Panc1 (cell line): Measurements from ENCODE around the gene PFN4. TPM values are rescaled to one million over a fixed set of nuclear protein-coding genes. Genes with fewer than 3 reads are reported as not detected.

Source experiments
- ATAC-seq: fragments of 200-7000 bp; cut with Tn5 transposase; 2 replicates; pipeline ENCODE4 v1.9.1; 2020; ENCODE audit warnings: mild to moderate bottlenecking, moderate library complexity
- BruUV-seq: library from RNA; stranded (reverse); fragments of 400-500 nt; replicated peaks from 2 replicates; lab custom pipeline; 2021; lab: Mats Ljungman, UMichigan
- CTCF ChIA-PET: fragments of 300-600 bp; sonication (Branson Sonifier 250); formaldehyde crosslinking; loops from one replicate; lab custom pipeline; 2022; ENCODE audit warnings: antibody characterized with exemption; lab: Charles Lee
- POLR2A ChIA-PET: fragments of 300-600 bp; sonication (Branson Sonifier 250); formaldehyde crosslinking; loops from one replicate; lab custom pipeline; 2022; ENCODE audit warnings: antibody characterized with exemption; lab: Charles Lee
- DNase-seq: peaks from one replicate; pipeline ENCODE4 v3.0.0-alpha.2; 2010; ENCODE audit warnings: low read depth, low spot score
- H3K27ac ChIP-seq: 2 replicates; pipeline ENCODE4 v1.5.1; 2011; ENCODE audit warnings: mild to moderate bottlenecking, low read length, inconsistent platforms
- H3K27me3 ChIP-seq: fragments of 200-500 bp; sonication (Bioruptor generic); 2 replicates; pipeline ENCODE4 v1.6.0; 2014; ENCODE audit warnings: low read length, inconsistent platforms; ENCODE audit not compliant: control insufficient read depth, insufficient read depth
- H3K36me3 ChIP-seq: fragments of 200-500 bp; sonication (Bioruptor generic); 2 replicates; pipeline ENCODE4 v1.5.1; 2014; ENCODE audit warnings: inconsistent platforms, mild to moderate bottlenecking, low read length, moderate library complexity; ENCODE audit not compliant: control insufficient read depth, insufficient read depth
- H3K4me1 ChIP-seq: 2 replicates; pipeline ENCODE4 v1.5.1; 2011; ENCODE audit warnings: inconsistent platforms, mild to moderate bottlenecking, low read length, moderate library complexity; ENCODE audit not compliant: control insufficient read depth, insufficient read depth
- H3K4me3 ChIP-seq, 2 experiments: 2 replicates each; pipeline ENCODE4 v1.5.1; 2011 to 2012; ENCODE audit warnings: low read depth in 2 of 2, low read length in 2 of 2, mild to moderate bottlenecking in 2 of 2, inconsistent platforms in 1 of 2, moderate library complexity in 1 of 2
- H3K9me3 ChIP-seq: fragments of 200-500 bp; sonication (Bioruptor generic); 2 replicates; pipeline ENCODE4 v1.5.1; 2014; ENCODE audit warnings: low read depth, mild to moderate bottlenecking, inconsistent platforms, low read length, moderate library complexity; ENCODE audit not compliant: control insufficient read depth, insufficient read depth
- CTCF ChIP-seq: fragments of 450-650 bp; IDR thresholded peaks from 2 replicates; pipeline ENCODE4 v1.5.1; 2017; ENCODE audit warnings: mild to moderate bottlenecking
- POLR2AphosphoS5 ChIP-seq: IDR thresholded peaks from 2 replicates; pipeline ENCODE4 v1.6.1; 2012; ENCODE audit warnings: mild to moderate bottlenecking, low read depth, low read length, moderate library complexity
- REST ChIP-seq, 2 experiments: IDR thresholded peaks; 2 replicates each; pipeline ENCODE4 v1.6.1; 2011 to 2012; ENCODE audit warnings: low read depth in 2 of 2, control low read depth in 1 of 2, low read length in 1 of 2, mild to moderate bottlenecking in 1 of 2, moderate library complexity in 1 of 2; ENCODE audit not compliant: insufficient read depth in 1 of 2
- SIN3A ChIP-seq: IDR thresholded peaks from 2 replicates; pipeline ENCODE4 v1.6.1; 2012; ENCODE audit warnings: low read depth, mild to moderate bottlenecking, low read length, moderate library complexity, borderline replicate concordance; ENCODE audit not compliant: insufficient read depth
- TCF7L2 ChIP-seq: IDR thresholded peaks from 2 replicates; pipeline ENCODE4 v1.6.1; 2011; ENCODE audit warnings: mild to moderate bottlenecking, low read depth, low read length, inconsistent platforms
- in situ Hi-C: cut with HindIII; loops from 2 replicates; pipeline ENCODE4 v1.10.0; 2016; ENCODE audit warnings: low sequenced_read_pairs, low pct_unique_long_range_greater_than_20kb
- intact Hi-C: fragments of 100-400 bp; cut with micrococcal nuclease; formaldehyde crosslinking; loops from one replicate; pipeline ENCODE4 v1.10.0; 2022; ENCODE audit not compliant: unreplicated experiment
- total RNA-seq: library from RNA; stranded (reverse); gene quantifications from one replicate; pipeline ENCODE4 v1.2.1, GENCODE V29; 2021; ENCODE audit not compliant: unreplicated experiment

The PFN4 gene
- total RNA-seq, 1 experiment from 2014 or later, result 1.3 TPM

- no peaks in the 10 kb centered on the region for H3K36me3 ChIP-seq
- DNase-seq (no peak), ATAC-seq (peak; percentile 87)
- H3K4me3 ChIP-seq, result no peak overlapping the region
- no peaks in the 10 kb centered on the region for H3K27me3 ChIP-seq
- H3K9me3 ChIP-seq, result peaks cover 4% of the 10 kb centered on the region; the same call in 1 of the 2 replicates
- H3K27ac ChIP-seq, result no peak overlapping the region
- CTCF ChIA-PET, result no interaction called here
- intact Hi-C loops, result loop anchor here (10.0 kb wide), 1 partner anchor 80 kb away; the partner anchor contains the start of gene TP53I3
- POLR2A ChIA-PET, result no interaction called here
- peak; percentile 84 for TF ChIP-seq CTCF
- TF ChIP-seq SIN3A, result no peak
- H3K4me1 ChIP-seq, result no peaks in the 10 kb centered on the region
- in situ Hi-C loops, result no loop called here
- BruUV-seq, result no TSS peak
Observed at GRCh38 chr2:24164416-24164973, 41.4 kb upstream of the PFN4 start.

GRCh38 chr2:24163601-24164000 is 40.5 kb upstream of the PFN4 start:
- Histone ChIP-seq H3K27me3 (no peaks in the 10 kb centered on the region), H3K27ac (no peak overlapping the region), H3K4me3 (no peak overlapping the region), H3K9me3 (peaks cover 4% of the 10 kb centered on the region; the same call in 1 of the 2 replicates), H3K36me3 (no peaks in the 10 kb centered on the region), H3K4me1 (no peaks in the 10 kb centered on the region)
- no peak for TF ChIP-seq POLR2AphosphoS5
- TF ChIP-seq TCF7L2, result no peak
- no peak for TF ChIP-seq REST (IDR thresholded peaks at IDR 0.05; ENCODE audit: insufficient read depth in 1 of 2, low read depth in 2 of 2, low read length in 1 of 2)
- TF ChIP-seq CTCF, result no peak
- TF ChIP-seq SIN3A, result no peak
- ChIA-PET CTCF (no interaction called here), POLR2A (no interaction called here)
- in situ Hi-C loops, result no loop called here
- DNase-seq, result no peak
- ATAC-seq, result no peak
- intact Hi-C loops, result loop anchor here (10.0 kb wide), 1 partner anchor 79 kb away; the partner anchor contains the start of gene TP53I3
- no TSS peak for BruUV-seq
